ENCODE data around the gene INSYN1.

Gene INSYN1

GRCh38 chr15:73714695-73715301 is 38.4 kb downstream of the INSYN1 start:
- no peak for ATAC-seq (ENCODE audit: insufficient read depth, low read depth)
- H3K4me2 ChIP-seq (ENCODE audit: insufficient read depth, low read length) = no peak overlapping the region
- H3K4me3 ChIP-seq (ENCODE audit: low read depth in 1 of 2, low read length in 2 of 2) = no peak overlapping the region

GRCh38 chr15:73712107-73712506 is 41.0 kb downstream of the INSYN1 start:
- H3K4me1 ChIP-seq (ENCODE audit: insufficient read depth, low read length) = no peaks in the 10 kb centered on the region
- H3K4me3 ChIP-seq (ENCODE audit: low read depth in 1 of 2, low read length in 2 of 2) = no peak overlapping the region
- H3K27me3 ChIP-seq (ENCODE audit: insufficient read depth, low read length, poor library complexity) = peaks cover 3% of the 10 kb centered on the region
- no peaks in the 10 kb centered on the region for H4K20me1 ChIP-seq (ENCODE audit: insufficient read depth, low read length)
- no peak overlapping the region for H3K9ac ChIP-seq (ENCODE audit: low read depth, low read length)
- ATAC-seq (ENCODE audit: insufficient read depth, low read depth) = no peak
- no peak overlapping the region for H3K27ac ChIP-seq (ENCODE audit: low read length)
- no peaks in the 10 kb centered on the region for H3K36me3 ChIP-seq (ENCODE audit: insufficient read depth, low read length)
- H3K9me3 ChIP-seq (ENCODE audit: insufficient read depth, low read length, severe bottlenecking) = no peaks in the 10 kb centered on the region
- no peak overlapping the region for H2AFZ ChIP-seq (ENCODE audit: low read depth, low read length)
- no peak overlapping the region for H3K4me2 ChIP-seq (ENCODE audit: insufficient read depth, low read length)
- TF ChIP-seq EZH2 (IDR thresholded peaks at IDR 0.05; ENCODE audit: borderline replicate concordance, low read depth, low read length, severe bottlenecking) (no peak), CTCF (IDR thresholded peaks at IDR 0.05; ENCODE audit: borderline replicate concordance, extremely low read depth, low read length, poor library complexity, severe bottlenecking) (no peak)
- DNase-seq = no peak
- H3K79me2 ChIP-seq (ENCODE audit: insufficient read depth, low read length) = no peaks in the 10 kb centered on the region

More at GRCh38 chr15:73714695-73715301, 38.4 kb downstream of the INSYN1 start:
- no peak overlapping the region for H2AFZ ChIP-seq (ENCODE audit: low read depth, low read length)
- TF ChIP-seq EZH2 (IDR thresholded peaks at IDR 0.05; ENCODE audit: borderline replicate concordance, low read depth, low read length, severe bottlenecking) = no peak
- no peak for TF ChIP-seq CTCF (IDR thresholded peaks at IDR 0.05; ENCODE audit: borderline replicate concordance, extremely low read depth, low read length, poor library complexity, severe bottlenecking)
- no peaks in the 10 kb centered on the region for H3K4me1 ChIP-seq (ENCODE audit: insufficient read depth, low read length)
- no peaks in the 10 kb centered on the region for H4K20me1 ChIP-seq (ENCODE audit: insufficient read depth, low read length)
- no peak overlapping the region for H3K9ac ChIP-seq (ENCODE audit: low read depth, low read length)
- peaks cover 5% of the 10 kb centered on the region for H3K27me3 ChIP-seq (ENCODE audit: insufficient read depth, low read length, poor library complexity)
- H3K79me2 ChIP-seq (ENCODE audit: insufficient read depth, low read length) = no peaks in the 10 kb centered on the region
- no peaks in the 10 kb centered on the region for H3K9me3 ChIP-seq (ENCODE audit: insufficient read depth, low read length, severe bottlenecking)
- H3K36me3 ChIP-seq (ENCODE audit: insufficient read depth, low read length) = no peaks in the 10 kb centered on the region
- DNase-seq = no peak
- H3K27ac ChIP-seq (ENCODE audit: low read length) = no peak overlapping the region

GRCh38 chr15:73711526-73711925 is 41.6 kb downstream of the INSYN1 start:
- Histone ChIP-seq H4K20me1 (ENCODE audit: insufficient read depth, low read length) (no peaks in the 10 kb centered on the region), H3K9me3 (ENCODE audit: insufficient read depth, low read length, severe bottlenecking) (no peaks in the 10 kb centered on the region), H3K36me3 (ENCODE audit: insufficient read depth, low read length) (no peaks in the 10 kb centered on the region), H3K79me2 (ENCODE audit: insufficient read depth, low read length) (no peaks in the 10 kb centered on the region), H3K27me3 (ENCODE audit: insufficient read depth, low read length, poor library complexity) (peaks cover 1% of the 10 kb centered on the region), H2AFZ (ENCODE audit: low read depth, low read length) (no peak overlapping the region), H3K4me3 (ENCODE audit: low read depth in 1 of 2, low read length in 2 of 2) (no peak overlapping the region), H3K9ac (ENCODE audit: low read depth, low read length) (no peak overlapping the region), H3K4me1 (ENCODE audit: insufficient read depth, low read length) (no peaks in the 10 kb centered on the region), H3K27ac (ENCODE audit: low read length) (no peak overlapping the region), H3K4me2 (ENCODE audit: insufficient read depth, low read length) (no peak overlapping the region)
- ATAC-seq (ENCODE audit: insufficient read depth, low read depth) (no peak), DNase-seq (no peak)
- TF ChIP-seq CTCF (IDR thresholded peaks at IDR 0.05; ENCODE audit: borderline replicate concordance, extremely low read depth, low read length, poor library complexity, severe bottlenecking) (no peak), EZH2 (IDR thresholded peaks at IDR 0.05; ENCODE audit: borderline replicate concordance, low read depth, low read length, severe bottlenecking) (no peak)
